ENCODE measurements around the gene GNB1. TPM values are rescaled to one million over a fixed set of nuclear protein-coding genes. Genes with fewer than 3 reads are reported as not detected.

GNB1 gene
- total RNA-seq, 1 experiment from 2014 or later = 400 TPM

DNA sequence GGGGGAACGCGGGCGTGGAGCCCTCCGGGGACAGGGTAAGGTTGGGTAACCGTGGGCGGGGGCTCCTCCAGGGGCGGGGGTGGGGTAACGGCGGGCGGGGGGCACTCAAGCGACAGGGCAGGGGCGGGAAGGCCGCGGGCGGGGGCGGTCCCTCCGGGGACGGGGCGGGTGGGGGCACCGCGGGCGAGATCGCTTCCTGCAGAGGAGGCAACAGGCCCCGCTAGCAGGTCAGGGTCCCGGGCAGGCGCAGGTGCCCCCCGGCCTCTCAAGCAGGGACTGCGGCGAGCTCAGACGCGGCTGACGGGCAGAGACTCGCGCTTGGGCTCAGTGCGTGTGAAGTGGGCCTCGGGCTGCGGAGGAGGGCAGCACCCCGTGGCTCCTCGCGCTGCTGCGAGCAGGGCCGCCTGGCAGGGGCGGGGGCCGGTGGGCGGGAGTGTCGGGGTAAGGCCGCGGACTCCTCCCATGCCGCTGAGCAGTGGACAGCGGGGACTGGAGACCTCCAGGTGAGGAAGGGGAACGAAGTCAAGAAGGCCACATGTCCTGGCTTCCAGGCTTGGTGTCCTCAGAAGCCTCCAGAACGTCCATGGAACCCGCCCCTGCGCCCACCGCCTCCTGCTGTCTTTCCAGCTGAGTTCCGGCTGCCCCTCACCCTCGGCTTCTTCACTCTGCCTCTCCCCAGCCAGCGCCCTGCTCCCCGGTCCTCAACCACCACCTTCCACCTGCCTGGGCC is 627 bp upstream of the GNB1 start:
- TF ChIP-seq, protein P1, sequence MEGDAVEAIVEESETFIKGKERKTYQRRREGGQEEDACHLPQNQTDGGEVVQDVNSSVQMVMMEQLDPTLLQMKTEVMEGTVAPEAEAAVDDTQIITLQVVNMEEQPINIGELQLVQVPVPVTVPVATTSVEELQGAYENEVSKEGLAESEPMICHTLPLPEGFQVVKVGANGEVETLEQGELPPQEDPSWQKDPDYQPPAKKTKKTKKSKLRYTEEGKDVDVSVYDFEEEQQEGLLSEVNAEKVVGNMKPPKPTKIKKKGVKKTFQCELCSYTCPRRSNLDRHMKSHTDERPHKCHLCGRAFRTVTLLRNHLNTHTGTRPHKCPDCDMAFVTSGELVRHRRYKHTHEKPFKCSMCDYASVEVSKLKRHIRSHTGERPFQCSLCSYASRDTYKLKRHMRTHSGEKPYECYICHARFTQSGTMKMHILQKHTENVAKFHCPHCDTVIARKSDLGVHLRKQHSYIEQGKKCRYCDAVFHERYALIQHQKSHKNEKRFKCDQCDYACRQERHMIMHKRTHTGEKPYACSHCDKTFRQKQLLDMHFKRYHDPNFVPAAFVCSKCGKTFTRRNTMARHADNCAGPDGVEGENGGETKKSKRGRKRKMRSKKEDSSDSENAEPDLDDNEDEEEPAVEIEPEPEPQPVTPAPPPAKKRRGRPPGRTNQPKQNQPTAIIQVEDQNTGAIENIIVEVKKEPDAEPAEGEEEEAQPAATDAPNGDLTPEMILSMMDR (conservative IDR thresholded peaks at IDR 0.05) = no peak
- no peak overlapping the region for H4K8ac ChIP-seq (replicated peaks; ENCODE audit: insufficient read length, low read depth, low read length)
- no peaks in the 10 kb centered on the region for H3K79me1 ChIP-seq (ENCODE audit: insufficient read depth, low read depth, low read length, poor library complexity, severe bottlenecking)
- H4K91ac ChIP-seq (ENCODE audit: insufficient read length, low read depth, low read length) = no peak overlapping the region
- H3K27ac Mint-ChIP-seq = peak overlapping the region in 2 of 3 experiments; percentile 25 to 40; a peak in 2 of 7 replicates
- H3K18ac ChIP-seq (ENCODE audit: insufficient read length, low read depth, low read length) = peak overlapping the region; percentile 23
- no peak overlapping the region for H2BK5ac ChIP-seq (ENCODE audit: insufficient read length, low read length)
- H3K23ac ChIP-seq (ENCODE audit: insufficient read length, low read depth, low read length) = no peak overlapping the region
- no peak overlapping the region for H2BK120ac ChIP-seq (ENCODE audit: low read depth, low read length, poor library complexity, severe bottlenecking)
- H3K36me3 Mint-ChIP-seq (ENCODE audit: insufficient read depth in 1 of 3, low read depth in 3 of 3) = peaks cover 4 to 10% (median 8%) of the 10 kb centered on the region in 3 experiments; a peak in 6 of 7 replicates
- no peak overlapping the region for H2BK20ac ChIP-seq (ENCODE audit: low read depth, low read length, poor library complexity, severe bottlenecking)
- H3K27me3 Mint-ChIP-seq (ENCODE audit: low read depth) = peaks cover 6% of the 10 kb centered on the region; the same call in 1 of the 2 replicates
- H4K5ac ChIP-seq (ENCODE audit: insufficient read length, low read depth, low read length) = no peak overlapping the region
- H4K20me1 ChIP-seq (ENCODE audit: control insufficient read depth, insufficient read depth, insufficient read length) = no peaks in the 10 kb centered on the region
- H3T11ph ChIP-seq (ENCODE audit: low read length) = no peak overlapping the region
- peak overlapping the region; percentile 45 for H3K9ac ChIP-seq (ENCODE audit: extremely low read depth, insufficient read length, low read length)
- DNase-seq = peak; percentile 69
- no peak overlapping the region for H2BK15ac ChIP-seq (ENCODE audit: low read depth, low read length)
- H2AFZ ChIP-seq (ENCODE audit: low read length) = no peak overlapping the region
- no peak overlapping the region for H2BK12ac ChIP-seq (ENCODE audit: insufficient read length, low read depth, low read length)
- H3K14ac ChIP-seq (ENCODE audit: insufficient read depth, low read length) = peak overlapping the region; percentile 60
- peaks cover 5% of the 10 kb centered on the region; the same call in 1 of the 2 replicates for H3K4me1 ChIP-seq (ENCODE audit: insufficient read depth, low read length)
- H3K56ac ChIP-seq (ENCODE audit: insufficient read length, low read depth, low read length) = no peak overlapping the region
- no CpG with 5 or more reads among the region's 59 CpGs for WGBS (ENCODE audit: extremely low coverage, insufficient read length, low lambda C conversion rate)
- no peaks in the 10 kb centered on the region; the same call in none of the 2 replicates for H3K27me3 ChIP-seq (ENCODE audit: insufficient read depth, low read length)
- H2AK5ac ChIP-seq (ENCODE audit: insufficient read length, low read length) = no peak overlapping the region
- no peak overlapping the region for H3K4ac ChIP-seq (ENCODE audit: low read depth, low read length)
- H3K4me3 Mint-ChIP-seq = peak overlapping the region; percentile 70 to 85
- H3K23me2 ChIP-seq (ENCODE audit: insufficient read length, low read depth, low read length, poor library complexity, severe bottlenecking) = peaks cover 6% of the 10 kb centered on the region
- no peaks in the 10 kb centered on the region; a peak in 1 of 5 replicates for H3K9me3 Mint-ChIP-seq
- H3K4me1 Mint-ChIP-seq = peaks cover 43 to 48% of the 10 kb centered on the region in 2 experiments
- H3K9me3 ChIP-seq (ENCODE audit: control insufficient read depth, low read depth, low read length) = no peaks in the 10 kb centered on the region
- H3K79me2 ChIP-seq (ENCODE audit: insufficient read depth, low read length) = peaks cover 32% of the 10 kb centered on the region; the same call in 1 of the 2 replicates
- no peak overlapping the region for H3K27ac ChIP-seq (ENCODE audit: insufficient read length, low read depth, low read length)
- H3K4me2 ChIP-seq (ENCODE audit: insufficient read depth, insufficient read length, low read length) = peak overlapping the region; percentile 70

Measured in H9 (cell line).